GM12873 (cell line): Measurements from ENCODE around the gene SCLY.

Experiments used
- TF ChIP-seq, protein P1 (sequence below): IDR thresholded peaks from 2 replicates; pipeline ENCODE4 v1.5.1; 2012; ENCODE audit warnings: low read depth, mild to moderate bottlenecking, moderate library complexity, low read length, control low read depth; ENCODE audit not compliant: insufficient read depth; ENCODE audit errors: missing control alignments

Gene SCLY

DNA sequence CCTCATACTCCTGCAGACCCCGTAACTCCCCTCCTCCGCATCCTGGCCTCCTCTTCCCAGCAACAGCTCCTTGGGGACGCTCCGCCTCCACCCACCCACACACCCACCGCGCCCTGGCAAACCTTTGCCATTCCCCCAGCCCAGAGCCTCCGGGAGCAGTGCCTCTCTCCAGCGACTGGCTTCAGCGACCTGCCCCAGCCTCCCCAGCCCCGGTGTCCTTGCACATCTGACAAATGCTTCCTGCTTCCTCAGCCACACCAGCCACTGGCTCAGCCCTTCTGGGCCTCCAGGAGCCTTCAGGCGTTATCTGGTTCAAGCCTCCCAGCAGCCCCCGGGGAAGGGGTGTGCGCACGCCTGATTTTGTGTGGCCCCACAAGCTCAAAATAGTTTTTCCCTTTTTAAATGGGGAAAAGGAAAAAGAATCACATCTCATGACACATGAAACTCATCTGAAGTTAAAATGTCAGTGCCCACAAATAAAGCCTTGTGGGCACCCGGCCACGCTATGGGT lies 53.6 kb downstream of the SCLY start:
- TF ChIP-seq, protein P1, sequence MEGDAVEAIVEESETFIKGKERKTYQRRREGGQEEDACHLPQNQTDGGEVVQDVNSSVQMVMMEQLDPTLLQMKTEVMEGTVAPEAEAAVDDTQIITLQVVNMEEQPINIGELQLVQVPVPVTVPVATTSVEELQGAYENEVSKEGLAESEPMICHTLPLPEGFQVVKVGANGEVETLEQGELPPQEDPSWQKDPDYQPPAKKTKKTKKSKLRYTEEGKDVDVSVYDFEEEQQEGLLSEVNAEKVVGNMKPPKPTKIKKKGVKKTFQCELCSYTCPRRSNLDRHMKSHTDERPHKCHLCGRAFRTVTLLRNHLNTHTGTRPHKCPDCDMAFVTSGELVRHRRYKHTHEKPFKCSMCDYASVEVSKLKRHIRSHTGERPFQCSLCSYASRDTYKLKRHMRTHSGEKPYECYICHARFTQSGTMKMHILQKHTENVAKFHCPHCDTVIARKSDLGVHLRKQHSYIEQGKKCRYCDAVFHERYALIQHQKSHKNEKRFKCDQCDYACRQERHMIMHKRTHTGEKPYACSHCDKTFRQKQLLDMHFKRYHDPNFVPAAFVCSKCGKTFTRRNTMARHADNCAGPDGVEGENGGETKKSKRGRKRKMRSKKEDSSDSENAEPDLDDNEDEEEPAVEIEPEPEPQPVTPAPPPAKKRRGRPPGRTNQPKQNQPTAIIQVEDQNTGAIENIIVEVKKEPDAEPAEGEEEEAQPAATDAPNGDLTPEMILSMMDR: no peak

DNA sequence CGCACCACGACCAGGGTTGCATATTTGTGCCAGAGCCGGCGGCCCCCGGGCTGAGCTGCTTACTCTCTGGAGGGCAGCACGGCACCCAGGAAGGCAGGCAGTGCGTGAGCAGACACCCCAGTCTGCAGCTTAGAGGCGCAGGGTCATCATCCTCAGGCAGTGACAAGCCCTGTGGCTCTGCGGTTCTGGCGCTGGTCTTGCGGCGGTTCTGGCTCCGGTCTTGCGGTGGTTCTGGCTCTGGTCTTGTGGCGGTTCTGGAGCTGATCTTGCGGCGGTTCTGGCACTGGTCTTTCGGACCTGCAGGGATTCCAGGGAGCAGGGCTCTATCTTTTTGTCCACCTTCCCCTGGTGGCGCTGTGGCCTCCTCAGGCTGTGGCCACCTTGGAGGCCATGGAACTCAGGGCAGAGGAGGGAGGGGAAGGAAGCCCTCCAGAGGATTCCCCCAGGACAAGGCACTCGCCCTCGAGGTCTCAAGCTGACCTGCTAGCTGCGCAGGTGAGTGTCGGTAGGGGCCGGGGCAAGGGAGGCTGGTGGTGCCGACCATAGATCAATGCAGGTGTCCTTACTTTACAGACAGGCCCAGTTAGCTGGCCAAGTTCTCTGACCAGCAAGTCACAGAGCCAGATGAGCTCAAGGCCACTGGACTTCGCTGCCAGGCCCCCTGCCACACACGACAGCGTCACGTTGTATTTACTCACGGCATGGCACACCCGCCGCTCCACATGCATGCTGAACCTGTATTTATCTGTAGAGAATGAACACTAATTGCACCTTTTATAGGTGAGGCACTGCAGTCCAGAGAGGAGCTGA lies 54.3 kb downstream of the SCLY start:
- TF ChIP-seq, protein P1: no peak

DNA sequence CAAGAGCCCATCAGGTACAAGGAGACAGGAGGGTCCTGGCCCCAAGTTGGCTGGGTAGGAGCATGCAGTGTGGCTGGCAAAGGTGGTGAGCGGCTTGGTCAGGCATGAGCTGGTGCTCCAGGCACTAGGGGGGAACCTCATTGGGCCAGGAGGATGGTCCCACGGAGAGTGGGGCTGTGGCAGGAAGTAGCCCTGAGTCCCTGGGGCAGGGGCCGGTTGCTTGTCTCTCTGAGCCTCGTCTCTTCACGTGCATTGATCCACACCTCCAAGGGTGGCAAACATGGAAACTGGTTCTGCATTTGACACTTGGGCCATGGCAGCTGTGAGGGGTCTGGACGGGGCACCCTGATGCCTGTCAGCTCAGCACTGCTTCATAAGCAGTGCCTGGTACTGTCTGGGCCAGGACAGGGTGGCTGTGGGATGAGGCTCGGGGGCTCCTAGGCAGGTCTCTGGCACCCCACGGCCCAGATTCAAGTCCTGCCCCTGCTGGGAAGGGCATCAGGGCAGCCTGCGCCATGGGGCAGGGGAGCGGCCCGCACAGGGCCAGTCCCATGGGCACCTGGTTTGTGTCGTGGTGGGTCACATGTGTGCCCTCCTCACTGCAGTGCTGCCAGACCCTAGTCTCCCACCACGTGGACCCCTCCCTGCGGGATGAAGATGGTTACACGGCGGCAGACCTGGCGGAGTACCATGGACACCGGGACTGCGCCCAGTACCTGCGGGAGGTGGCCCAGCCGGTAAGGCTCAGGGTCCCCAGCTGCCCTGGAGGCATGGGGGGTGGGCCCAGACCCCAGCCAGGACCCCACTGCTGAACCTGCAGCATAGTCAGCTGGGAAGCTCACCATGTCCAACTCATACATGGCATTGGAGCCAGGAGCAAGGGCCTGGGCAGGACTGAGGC lies 55.7 kb downstream of the SCLY start:
- TF ChIP-seq, protein P1: no peak

DNA sequence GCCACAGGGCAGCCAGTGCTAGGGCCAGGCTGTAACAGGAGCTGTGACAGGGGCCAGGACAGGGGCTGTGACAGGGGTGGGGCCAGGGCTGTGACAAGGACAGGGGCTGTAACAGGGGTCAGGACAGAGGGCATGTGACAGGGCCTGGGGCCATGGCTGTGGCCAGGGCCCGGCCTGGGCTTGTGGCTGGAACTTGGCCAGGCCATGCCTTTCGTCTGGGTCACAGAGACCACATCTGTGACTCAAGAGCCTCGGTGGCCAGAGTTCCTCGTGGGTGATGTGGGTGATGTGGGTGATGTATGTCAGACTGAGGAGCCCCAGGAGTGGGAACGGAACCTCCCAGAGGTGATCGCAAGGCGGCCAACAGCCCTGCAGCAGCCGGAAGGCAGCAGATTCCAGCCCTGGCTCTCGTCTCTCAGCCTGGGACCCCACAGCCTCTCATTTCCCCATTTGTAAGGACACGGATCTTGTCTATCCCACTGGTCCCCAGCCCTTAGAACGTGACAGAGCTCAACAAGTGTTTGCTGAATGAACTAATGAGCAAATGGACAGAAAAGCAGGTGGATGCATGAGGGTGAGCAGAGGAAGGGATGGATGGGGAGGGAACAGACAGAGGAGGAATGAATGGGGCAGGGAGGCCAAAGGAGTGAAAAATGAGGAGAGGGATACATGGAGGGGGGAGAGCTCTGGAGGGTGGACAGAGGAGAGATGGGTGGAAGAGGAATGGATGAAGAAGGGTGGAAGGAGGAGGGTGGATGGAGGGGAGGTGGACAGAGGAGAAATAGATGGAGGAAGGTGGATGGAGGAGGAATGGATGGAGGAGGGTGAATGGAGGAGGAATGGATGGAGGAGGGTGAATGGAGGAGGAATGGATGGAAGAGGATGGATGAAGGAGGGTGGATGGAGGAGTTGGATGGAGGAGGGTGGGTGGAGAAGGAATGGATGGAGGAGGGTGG lies 56.7 kb downstream of the SCLY start:
- TF ChIP-seq, protein P1: no peak

DNA sequence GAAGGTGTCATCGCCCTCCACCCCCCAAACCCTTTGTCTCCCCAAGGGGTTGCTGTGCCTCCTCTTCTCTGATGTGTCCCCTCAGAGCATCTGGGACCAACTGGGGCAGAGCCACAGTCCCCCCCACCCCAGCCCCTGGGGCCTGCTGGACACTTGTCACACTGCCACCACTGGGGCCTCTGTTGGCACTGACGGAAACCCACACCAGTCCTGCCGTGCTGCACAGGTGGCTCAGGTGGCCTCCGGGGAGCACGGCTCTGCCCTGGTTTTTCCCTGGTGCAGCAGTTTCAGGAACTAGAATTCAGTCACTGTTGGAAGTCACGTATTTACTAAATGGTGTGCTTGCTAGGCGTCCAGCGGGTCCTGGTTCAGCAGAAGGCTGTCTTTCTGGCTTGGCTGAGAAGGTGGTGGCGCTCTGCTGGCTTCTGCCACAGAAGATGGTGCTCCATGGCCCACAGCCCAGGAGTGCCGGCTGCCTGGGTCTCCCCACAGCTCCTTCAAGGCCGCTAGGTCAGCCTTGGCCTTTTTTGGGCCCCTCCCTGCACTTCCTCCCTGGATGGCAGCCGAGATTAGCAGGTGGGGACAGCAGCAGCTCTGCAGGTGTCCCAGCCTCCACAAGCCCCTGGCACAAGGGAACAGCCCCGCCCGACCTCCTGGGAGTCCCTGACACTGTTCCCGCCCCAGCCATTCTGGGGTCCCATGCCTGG lies 59.1 kb downstream of the SCLY start:
- TF ChIP-seq, protein P1: no peak

DNA sequence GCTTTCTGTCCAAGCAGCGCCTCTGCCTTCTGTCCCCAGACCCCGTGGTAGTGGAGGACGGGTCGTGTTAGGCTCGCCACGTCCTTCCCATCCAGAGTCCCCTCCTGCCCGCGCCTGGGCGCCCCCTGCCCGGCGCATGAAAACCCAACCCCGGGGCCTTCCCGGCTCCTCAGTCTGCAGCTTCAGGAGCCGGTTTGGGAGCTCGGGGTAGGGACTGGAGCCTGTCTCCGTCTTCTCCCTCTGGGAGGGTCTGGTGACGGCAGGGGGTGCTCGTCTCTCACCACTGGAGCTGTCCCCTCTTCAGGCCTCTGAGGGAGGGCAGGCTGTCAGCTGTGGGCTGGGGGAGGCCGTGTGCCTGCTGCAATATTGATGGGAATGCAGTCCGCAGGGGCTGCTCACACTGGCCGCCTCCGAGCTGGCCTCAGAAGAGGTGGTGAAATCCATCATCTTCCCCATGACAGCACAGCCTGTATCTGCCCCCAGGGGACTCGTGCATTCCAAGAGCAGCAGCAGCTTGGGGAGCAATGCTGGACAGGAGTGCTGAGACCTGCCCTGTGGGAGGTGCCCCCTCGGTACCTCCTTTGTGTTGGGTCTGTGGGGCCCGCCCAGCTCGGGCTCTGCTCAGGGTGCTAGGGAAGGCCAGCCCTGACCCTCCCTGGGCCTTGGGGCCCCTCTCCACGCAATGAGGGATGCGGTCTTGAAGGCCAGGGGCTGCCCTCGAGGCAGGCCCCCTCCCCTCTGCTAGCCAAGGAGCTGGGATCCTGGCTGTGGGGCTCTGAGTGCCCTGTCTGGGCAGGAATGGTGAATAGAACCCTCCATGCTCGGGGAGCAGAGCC lies 59.9 kb downstream of the SCLY start:
- TF ChIP-seq, protein P1: no peak
